AG04449 (cell line): ENCODE results near the gene MXRA7.

Experiments
- CTCF ChIA-PET: fragments of 350-600 bp; formaldehyde crosslinking; extraction: SDS; loops from one replicate; lab custom pipeline; 2021; ENCODE audit warnings: antibody characterized with exemption; lab: Yijun Ruan, JAX
- POLR2A ChIA-PET: fragments of 400-600, 350-600 bp; formaldehyde crosslinking; extraction: SDS; loops from one replicate; lab custom pipeline; 2020; ENCODE audit warnings: antibody characterized with exemption, inconsistent platforms; lab: Yijun Ruan, JAX
- DNase-seq: peaks from one replicate; pipeline ENCODE4 v3.0.0-alpha.2; 2010; ENCODE audit warnings: low read depth, low spot score
- H3K4me3 ChIP-seq: 2 replicates; pipeline ENCODE4 v1.5.1; 2011; ENCODE audit warnings: low read depth, mild to moderate bottlenecking, control low read depth, low read length
- TF ChIP-seq, protein P1 (sequence below): IDR thresholded peaks from one replicate; pipeline ENCODE4 v1.5.1; 2011; ENCODE audit warnings: mild to moderate bottlenecking, moderate library complexity, low read length, control low read depth, inconsistent platforms; ENCODE audit not compliant: insufficient read depth; ENCODE audit errors: missing control alignments

MXRA7 gene

DNA sequence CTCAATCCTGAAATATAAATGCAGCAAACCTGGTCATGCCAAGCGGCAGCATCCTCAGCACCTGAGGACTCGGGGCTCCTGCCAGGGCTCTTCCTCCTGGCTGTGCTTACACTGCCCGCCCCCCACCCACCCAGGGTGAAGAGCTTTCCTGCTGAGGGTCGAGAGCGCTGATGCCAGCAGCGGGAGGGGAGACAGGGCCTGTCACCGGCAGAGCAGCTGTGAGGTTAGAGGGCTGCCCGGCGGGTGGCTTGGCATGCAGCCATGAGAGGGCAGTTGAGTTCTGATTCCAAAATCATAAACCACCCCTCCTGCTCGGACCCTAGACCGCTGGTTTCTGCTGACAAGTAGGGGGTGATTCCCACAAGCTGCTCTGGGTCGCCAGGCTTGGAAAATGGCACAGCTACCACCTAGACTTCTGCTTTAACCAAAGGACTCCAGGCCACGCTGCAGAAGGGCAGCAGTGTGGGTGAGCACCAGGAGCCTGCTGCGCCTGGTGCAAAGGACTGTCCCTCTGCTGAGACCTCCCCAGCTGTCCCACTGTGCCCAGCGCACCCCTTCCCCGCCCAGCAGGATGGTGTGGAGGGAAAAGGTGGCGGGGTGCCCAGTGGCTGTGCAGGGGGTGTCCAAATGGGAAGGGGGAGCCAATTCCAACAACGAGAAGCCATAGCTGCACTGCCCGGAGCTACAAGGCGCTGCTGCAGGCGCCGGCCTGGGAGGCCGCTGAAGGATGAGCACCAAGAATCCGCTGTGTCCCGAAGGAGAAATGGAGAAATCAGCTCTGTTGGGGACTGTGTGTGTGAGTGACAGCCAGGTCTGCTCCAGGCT, 26.6 kb downstream of the MXRA7 start:
- CTCF ChIA-PET: interaction anchor here (1.0 to 1.5 kb wide), 3 partner anchors 9 to 30 kb away, joined by 3 to 5 read pairs (median 4); no protein-coding TSS in a partner anchor
- TF ChIP-seq, protein P1, sequence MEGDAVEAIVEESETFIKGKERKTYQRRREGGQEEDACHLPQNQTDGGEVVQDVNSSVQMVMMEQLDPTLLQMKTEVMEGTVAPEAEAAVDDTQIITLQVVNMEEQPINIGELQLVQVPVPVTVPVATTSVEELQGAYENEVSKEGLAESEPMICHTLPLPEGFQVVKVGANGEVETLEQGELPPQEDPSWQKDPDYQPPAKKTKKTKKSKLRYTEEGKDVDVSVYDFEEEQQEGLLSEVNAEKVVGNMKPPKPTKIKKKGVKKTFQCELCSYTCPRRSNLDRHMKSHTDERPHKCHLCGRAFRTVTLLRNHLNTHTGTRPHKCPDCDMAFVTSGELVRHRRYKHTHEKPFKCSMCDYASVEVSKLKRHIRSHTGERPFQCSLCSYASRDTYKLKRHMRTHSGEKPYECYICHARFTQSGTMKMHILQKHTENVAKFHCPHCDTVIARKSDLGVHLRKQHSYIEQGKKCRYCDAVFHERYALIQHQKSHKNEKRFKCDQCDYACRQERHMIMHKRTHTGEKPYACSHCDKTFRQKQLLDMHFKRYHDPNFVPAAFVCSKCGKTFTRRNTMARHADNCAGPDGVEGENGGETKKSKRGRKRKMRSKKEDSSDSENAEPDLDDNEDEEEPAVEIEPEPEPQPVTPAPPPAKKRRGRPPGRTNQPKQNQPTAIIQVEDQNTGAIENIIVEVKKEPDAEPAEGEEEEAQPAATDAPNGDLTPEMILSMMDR: no peak
- no peak overlapping the region for H3K4me3 ChIP-seq
- POLR2A ChIA-PET: no interaction called here
- DNase-seq: no peak

DNA sequence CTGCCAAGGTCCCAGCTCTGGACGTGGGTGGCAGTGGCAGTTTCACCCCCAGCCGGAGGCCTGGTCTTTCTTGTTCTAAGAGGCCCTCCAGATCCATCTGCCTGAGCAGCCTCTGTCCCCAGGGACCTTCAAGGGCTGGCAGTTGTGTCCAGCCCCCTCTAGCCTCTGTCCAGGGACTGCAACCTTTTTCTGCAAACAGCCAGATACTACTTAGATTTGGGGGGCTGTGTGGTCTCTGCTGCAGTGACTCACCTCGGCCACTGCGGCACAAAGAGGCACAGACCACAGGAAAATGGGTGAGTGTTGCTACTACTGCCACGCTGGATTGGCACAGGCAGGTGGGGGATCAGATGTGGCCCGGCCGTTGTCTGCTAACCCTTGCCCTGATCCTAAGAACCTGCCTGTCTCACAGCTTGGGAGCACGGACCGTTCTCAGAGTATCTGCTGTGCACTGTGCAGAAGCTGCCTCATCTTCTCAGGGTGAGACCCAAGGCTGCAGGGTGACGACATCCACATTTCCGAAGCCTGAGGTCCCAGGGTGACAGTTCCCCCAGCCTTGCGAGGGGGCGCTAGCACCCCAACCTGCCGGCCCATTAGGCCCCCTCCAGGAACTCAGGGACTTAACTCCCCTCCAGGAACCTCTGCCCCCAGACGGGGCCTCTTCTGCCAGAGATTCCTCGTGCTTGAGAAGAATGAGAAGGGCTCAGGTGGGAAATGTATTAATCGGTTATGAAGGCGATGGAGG, 27.6 kb downstream of the MXRA7 start:
- TF ChIP-seq, protein P1: no peak
- POLR2A ChIA-PET: no interaction called here
- H3K4me3 ChIP-seq: no peak overlapping the region
- no peak for DNase-seq
- CTCF ChIA-PET: interaction anchor here (1.4 to 1.5 kb wide), 2 partner anchors 14 to 31 kb away, joined by 4 to 5 read pairs; no protein-coding TSS in a partner anchor

DNA sequence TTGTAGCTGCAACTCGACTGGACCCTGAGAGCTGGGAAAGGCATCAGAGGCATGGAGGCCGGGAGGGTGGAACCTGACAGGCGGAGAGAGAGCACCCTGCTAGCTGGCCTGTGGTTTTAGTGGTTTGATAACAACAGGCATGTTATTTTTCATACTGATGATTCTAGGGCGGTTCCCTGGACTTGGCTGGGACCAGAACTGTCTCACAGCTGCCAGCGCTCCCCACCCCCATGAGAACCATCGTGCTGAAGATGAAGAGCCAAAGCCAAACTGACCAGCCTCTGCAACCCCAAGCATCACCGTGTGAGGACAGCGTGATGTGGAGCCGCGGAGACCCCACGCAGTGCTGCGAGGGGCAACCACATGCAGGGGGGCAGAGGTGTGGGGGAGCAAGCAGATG, 28.5 kb downstream of the MXRA7 start:
- CTCF ChIA-PET: interaction anchor here (0.9 to 2.4 kb wide), 16 partner anchors 10 to 159 kb away, joined by 3 to 25 read pairs (median 8); partner anchors contain the start of genes MXRA7 and ST6GALNAC1
- TF ChIP-seq, protein P1: no peak
- H3K4me3 ChIP-seq: no peak overlapping the region
- no peak for DNase-seq
- POLR2A ChIA-PET: interaction anchor here (0.7 to 2.0 kb wide), 3 partner anchors 9 to 55 kb away, joined by 3 to 8 read pairs (median 6); partner anchors contain the start of genes MFSD11 and SRSF2

DNA sequence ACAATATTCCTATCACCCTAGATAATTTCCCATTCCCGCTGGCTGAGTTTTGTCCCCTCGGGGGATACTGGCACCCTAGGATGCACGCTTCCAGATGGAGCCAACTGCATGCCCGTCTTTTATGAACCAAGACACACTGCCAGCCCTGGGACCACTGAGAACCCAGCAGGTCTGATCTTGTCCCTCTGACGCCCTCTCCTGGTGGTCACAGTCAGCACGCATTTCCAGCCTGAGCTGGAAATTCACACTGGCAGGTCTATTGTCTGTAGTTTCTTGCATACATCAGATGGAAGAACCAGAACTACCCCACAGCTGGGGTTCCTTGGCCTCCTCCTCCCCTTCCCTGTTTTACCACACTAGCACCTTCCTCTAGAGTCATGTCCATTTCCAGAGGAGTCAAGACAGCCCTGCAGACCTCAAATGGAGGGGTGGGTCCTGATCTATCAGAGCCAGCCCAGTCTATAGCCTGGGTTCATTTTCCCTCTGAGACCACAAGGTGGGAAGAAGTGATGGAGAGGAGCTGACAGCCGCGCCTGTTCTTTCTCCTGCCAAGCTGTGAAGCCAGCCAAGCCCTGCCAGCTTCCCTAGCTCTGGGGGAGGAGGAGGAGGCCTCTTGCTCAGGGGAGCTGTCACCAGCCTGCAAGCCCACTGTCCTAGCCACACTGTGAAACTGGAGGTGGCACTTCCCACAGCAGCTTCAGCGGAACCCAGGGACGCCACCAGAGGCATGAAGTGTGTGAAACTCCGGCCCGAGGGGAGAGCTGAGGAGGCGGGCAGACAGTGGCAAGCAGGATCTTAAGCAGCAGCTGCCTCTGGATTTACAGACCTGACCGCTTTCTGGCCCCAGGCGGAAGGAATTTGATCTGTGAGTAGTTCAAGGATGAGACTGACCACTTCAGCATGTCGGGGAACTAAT, 29.3 kb downstream of the MXRA7 start:
- no peak for DNase-seq

DNA sequence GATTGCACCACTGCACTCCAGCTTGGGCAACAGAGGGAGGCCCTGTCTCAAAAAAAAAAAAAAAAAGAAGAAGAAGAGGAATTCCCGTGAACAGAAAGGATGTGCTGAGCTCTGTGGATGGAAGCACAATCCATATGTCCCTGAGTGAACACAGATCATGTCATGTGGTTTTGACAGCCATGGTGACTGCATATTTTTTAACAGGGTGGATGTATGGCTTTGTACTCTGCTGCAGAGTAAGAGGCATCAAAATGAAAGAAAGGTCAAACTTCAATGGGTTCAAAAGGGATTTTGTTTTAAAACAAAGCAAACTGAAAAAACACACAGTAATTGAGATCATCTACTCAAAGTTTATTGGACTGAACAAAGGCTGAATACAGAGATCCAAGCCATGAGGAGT, 31.5 kb downstream of the MXRA7 start:
- TF ChIP-seq, protein P1: no peak
- DNase-seq: no peak
- POLR2A ChIA-PET: no interaction called here
- CTCF ChIA-PET: no interaction called here
- no peak overlapping the region for H3K4me3 ChIP-seq

More for the DNA sequence above, 29.3 kb downstream of the MXRA7 start:
- POLR2A ChIA-PET: interaction anchor here (0.7 to 2.0 kb wide), 3 partner anchors 8 to 56 kb away, joined by 3 to 8 read pairs (median 6); partner anchors contain the start of genes MFSD11 and SRSF2
- TF ChIP-seq, protein P1: peak; percentile 76
- H3K4me3 ChIP-seq: no peak overlapping the region
- CTCF ChIA-PET: interaction anchor here (0.9 to 2.4 kb wide), 24 partner anchors 9 to 222 kb away, joined by 3 to 25 read pairs (median 6); partner anchors contain the start of genes MXRA7 and ST6GALNAC1
